HG03442 (cell line): ENCODE results near the gene GLMN.

Experiments
- ATAC-seq: cut with Tn5 transposase; IDR thresholded peaks from one replicate; pipeline ENCODE4 v1.9.1; 2021; ENCODE audit warnings: mild to moderate bottlenecking, moderate library complexity; ENCODE audit not compliant: unreplicated experiment

Gene GLMN, protein sequence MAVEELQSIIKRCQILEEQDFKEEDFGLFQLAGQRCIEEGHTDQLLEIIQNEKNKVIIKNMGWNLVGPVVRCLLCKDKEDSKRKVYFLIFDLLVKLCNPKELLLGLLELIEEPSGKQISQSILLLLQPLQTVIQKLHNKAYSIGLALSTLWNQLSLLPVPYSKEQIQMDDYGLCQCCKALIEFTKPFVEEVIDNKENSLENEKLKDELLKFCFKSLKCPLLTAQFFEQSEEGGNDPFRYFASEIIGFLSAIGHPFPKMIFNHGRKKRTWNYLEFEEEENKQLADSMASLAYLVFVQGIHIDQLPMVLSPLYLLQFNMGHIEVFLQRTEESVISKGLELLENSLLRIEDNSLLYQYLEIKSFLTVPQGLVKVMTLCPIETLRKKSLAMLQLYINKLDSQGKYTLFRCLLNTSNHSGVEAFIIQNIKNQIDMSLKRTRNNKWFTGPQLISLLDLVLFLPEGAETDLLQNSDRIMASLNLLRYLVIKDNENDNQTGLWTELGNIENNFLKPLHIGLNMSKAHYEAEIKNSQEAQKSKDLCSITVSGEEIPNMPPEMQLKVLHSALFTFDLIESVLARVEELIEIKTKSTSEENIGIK

DNA sequence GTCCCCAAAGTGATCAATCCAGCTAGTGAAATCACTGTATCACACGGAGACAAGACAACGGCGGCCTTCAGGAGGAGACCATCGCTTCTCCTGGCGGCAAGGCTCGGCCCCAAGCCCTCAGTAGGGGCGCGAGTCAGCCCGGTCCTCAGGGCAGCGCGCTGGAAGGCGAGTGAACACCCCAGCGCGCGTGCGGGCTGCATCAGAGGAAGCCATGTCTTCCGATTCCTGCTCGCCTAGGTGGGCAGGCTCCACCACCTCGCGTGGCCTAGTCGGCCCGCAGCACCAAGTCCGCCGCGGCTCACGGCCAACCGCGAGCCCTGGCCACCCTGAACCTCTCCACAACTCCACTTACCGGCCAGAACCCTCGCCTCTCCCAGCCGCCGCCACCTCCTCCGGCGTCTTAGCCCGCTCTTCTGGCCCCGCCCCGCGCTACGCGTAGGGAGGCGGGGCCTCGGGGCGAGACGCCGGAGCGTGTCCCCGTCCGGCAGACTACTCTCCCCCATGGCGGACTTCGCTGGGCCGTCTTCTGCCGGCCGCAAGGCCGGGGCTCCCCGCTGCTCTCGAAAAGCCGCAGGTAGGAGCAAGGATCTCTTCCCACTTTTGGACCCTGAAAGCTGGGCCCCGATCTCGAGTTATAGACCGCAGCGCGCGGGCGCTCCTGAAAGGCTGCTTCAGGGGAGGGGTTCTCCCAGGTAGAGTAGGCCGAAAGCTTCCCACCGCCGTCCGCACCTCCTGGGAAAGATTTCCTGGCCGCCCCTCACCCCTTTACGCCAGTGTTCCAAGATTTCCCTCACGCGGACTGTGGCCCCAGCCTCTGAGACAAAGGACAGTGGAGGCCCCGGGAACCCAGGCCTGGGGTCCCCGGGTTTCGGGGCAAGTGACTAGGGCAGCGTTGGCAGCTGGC is at the start of gene GLMN, which contains the start of gene RPAP2:
Gene GLMN (minus strand): TSS at position 415 of the 904 bp plus-strand sequence. CDS start 988 bp downstream, outside the sequence.
Gene RPAP2 (plus strand): TSS at position 487 of the 904 bp plus-strand sequence. CDS start 15 bp downstream, at position 502.
- ATAC-seq: peak; percentile 96

GRCh38 chr1:92346866-92347640 is 48.3 kb upstream of the GLMN start:
- no peak for ATAC-seq

- ATAC-seq: no peak
Observed at GRCh38 chr1:92343061-92343460, 44.3 kb upstream of the GLMN start.

DNA sequence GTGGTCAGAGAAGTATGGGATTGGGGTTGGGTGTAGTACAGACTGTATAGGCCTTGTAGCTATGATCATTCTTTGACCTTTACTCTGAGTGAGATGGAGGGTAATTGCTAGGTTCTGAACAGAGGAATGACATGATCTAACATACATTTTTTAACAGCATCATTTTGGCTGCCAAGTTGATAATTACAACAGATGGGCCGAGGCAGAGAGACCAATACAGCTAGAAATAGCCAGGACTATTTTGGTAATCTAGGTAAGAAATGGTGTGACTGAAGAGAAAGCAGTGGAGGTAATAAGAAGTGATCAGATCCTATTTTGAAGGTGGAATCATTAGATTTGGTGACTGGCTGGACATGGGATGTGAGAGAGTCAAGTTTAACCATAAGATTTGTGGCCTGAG is 43.6 kb upstream of the GLMN start:
- ATAC-seq: no peak

GRCh38 chr1:92340154-92340553 is 41.4 kb upstream of the GLMN start:
- no peak for ATAC-seq

GRCh38 chr1:92333668-92334067 is 34.9 kb upstream of the GLMN start:
- ATAC-seq: no peak

DNA sequence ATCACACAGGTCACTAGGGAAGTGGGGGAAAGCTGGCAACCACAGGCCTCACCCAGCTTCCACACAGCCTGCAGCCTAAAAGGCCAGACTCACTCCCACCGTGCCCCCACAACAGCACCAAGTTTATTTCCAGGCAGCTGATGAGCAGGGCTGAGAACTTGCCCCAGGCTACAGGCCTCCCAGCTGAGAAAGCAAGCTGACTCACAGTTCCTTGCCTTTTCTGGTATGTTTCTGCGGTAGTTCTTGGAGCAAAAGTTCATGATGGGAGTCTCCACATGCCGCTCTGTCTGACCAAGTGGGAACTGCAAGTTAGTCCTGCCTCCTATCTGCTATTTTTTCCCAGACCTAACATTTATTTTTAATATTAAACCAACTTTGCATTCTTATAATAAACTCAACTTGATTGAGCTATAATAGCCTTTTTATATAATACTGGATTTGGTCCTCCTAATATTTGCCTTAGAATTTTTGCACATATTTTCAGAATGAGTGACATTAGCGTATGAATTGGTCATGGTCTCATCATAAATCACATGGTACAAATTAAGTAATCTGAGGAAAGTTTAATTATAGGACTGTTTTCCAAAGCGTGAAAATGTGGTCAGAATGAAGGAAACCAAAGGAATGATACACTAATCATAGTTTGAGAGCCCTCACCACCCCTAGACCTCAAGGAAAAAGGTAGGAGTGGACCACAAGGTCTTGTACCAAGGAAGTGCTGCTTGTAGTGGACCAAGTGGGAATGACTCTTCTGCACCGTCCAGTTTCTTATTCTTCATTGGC is 30.8 kb upstream of the GLMN start:
- ATAC-seq: no peak

GRCh38 chr1:92327794-92328193 is 29.0 kb upstream of the GLMN start:
- ATAC-seq: no peak

- ATAC-seq: no peak
Observed at GRCh38 chr1:92326681-92327080, 27.9 kb upstream of the GLMN start.

DNA sequence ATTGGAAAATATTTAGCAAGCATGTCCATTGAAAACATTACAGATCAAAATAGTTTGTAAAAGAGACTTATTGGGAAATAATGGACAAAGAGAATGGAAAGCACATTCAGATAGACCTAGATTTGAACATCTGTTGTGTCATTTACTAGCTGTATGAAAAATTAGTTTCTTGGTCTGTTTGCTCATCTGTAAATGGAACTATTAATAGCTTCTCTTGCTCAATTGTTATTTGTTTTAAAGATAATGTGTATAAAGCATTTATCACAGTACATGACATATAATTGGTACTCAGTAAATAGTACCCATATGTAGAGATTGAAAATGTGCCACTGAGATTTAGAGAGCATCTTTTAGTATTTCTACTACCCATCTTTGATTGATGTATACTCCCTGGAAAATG is 26.0 kb upstream of the GLMN start:
- no peak for ATAC-seq

DNA sequence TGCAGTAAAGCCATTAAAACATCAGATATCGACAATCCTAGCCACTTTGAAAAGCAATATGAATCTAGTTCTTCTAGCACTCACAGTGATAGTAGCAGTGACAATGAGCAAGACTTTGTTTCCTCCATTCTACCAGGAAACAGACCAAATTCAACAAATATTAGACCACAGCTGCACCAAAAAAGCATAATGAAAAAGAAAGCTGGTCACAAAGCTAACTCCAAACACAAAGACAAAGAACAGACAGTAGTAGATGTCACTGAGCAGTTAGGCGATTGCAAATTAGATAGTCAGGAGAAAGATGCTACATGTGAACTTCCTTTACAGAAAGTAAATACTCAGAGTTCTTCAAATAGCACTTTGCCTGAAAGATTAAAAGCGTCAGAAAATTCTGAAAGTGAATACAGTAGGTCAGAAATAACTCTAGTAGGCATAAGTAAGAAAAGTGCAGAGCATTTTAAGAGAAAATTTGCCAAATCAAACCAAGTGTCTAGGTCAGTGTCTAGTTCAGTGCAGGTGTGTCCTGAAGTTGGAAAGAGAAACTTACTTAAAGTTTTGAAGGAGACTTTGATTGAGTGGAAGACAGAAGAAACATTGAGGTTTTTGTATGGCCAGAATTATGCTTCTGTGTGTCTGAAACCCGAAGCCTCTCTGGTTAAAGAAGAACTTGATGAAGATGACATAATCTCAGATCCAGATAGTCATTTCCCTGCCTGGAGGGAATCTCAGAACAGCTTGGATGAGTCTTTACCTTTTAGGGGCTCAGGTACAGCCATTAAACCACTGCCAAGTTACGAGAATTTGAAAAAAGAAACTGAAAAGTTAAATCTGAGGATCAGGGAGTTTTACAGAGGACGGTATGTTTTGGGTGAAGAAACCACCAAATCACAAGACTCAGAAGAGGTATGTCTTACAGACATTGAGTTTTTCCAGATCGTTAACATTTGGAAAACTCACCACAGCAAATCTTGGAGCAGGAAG is 25.0 kb upstream of the GLMN start:
- no peak for ATAC-seq

- no peak for ATAC-seq
Observed at GRCh38 chr1:92317836-92318493, 19.2 kb upstream of the GLMN start.

- ATAC-seq: no peak
Observed at GRCh38 chr1:92315766-92316599, 17.2 kb upstream of the GLMN start.

DNA sequence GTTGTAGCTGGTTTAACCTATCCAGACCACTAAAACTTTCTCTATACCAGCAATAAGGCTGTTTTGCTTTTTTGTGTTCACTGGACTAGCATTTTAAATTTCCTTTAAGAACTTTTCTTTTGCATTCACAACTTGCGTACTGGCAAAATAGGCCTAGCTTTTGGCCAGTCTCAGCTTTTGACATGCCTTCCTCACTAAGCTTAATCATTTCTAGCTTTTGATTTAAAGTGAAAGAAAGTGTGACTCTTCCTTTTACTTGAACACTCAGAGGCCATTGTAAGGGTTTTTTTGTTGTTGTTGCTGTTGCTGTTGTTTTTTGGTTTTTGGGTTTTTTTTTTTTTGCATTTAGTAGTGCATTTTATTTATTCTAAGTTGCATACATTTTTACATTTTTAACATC is 15.2 kb upstream of the GLMN start:
- ATAC-seq: no peak

DNA sequence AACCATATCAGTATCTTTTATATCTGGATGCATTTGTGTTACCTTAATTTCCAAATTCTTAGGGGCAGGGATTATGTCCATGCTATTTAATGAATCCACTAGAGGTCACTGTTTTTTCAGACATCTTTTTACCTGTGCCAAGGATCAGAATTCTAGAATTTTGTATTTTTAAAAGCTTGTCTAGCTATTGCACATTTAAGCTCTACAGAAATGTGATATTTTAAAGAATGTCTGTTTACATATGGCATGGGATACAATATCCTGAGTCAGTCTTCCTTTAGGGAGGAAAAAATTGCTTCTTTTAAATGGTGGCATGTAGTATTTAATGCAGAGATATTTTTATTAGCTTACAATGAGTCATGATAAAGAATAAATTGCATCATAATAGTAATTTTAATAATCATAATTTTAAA is 11.4 kb upstream of the GLMN start:
- no peak for ATAC-seq

GRCh38 chr1:92307980-92308379 is 9.2 kb upstream of the GLMN start:
- ATAC-seq: no peak

DNA sequence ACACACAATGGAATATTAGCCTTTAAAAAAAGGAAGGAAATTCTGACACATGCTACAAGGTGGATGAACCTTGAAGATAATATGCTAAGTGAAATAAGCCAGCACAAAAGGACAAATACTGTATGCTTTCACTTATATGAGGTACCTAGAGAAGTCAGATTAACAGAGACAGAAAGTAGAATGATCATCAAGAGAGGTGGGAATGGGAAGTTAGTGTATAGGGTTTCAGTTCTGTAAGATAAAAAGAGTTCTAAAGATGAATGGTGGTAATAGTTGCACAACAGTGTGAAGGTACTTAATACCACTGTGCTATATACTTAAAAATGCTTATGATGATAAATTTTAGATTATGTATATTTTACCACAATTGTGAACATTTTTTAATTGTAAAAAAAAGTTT is 7.2 kb upstream of the GLMN start:
- ATAC-seq: no peak
